Measurements from ENCODE around the gene SLC2A4RG.

DNA sequence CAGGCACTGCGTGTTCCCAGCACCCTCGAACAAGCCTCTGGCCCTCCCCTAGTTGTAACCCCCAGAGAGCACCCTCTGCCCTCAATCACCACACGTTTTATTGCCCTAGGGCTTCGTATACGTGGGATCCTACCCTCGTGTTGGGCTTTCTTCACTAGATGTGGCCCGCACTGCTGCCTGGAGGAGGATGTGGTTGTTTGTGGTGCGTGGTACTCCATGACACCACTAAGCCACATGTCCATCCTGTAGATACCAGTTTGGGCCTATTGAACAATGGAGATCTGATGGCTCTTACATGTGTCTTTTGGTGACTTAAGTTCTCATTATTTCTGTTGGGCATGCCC lies 17.0 kb downstream of the SLC2A4RG start:
- TF ChIP-seq, protein P1, sequence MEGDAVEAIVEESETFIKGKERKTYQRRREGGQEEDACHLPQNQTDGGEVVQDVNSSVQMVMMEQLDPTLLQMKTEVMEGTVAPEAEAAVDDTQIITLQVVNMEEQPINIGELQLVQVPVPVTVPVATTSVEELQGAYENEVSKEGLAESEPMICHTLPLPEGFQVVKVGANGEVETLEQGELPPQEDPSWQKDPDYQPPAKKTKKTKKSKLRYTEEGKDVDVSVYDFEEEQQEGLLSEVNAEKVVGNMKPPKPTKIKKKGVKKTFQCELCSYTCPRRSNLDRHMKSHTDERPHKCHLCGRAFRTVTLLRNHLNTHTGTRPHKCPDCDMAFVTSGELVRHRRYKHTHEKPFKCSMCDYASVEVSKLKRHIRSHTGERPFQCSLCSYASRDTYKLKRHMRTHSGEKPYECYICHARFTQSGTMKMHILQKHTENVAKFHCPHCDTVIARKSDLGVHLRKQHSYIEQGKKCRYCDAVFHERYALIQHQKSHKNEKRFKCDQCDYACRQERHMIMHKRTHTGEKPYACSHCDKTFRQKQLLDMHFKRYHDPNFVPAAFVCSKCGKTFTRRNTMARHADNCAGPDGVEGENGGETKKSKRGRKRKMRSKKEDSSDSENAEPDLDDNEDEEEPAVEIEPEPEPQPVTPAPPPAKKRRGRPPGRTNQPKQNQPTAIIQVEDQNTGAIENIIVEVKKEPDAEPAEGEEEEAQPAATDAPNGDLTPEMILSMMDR (IDR thresholded peaks at IDR 0.05; ENCODE audit: extremely low read depth in 1 of 2, insufficient read depth in 1 of 2, low read depth in 1 of 2, low read length in 2 of 2): no peak
- TF ChIP-seq POLR2AphosphoS5 (IDR thresholded peaks at IDR 0.05; ENCODE audit: insufficient read depth, low read depth, low read length) (no peak), POLR2A (IDR thresholded peaks at IDR 0.05; ENCODE audit: low read depth, low read length) (no peak), EZH2 (IDR thresholded peaks at IDR 0.05; ENCODE audit: borderline replicate concordance, low read depth, low read length, severe bottlenecking) (no peak)
